HCT116 (cell line): ENCODE results near the gene BUB3. TPM values are rescaled to one million over a fixed set of nuclear protein-coding genes. Genes with fewer than 3 reads are reported as not detected.

Experiments used
- ATF3 ChIP-seq: IDR thresholded peaks from 2 replicates; pipeline ENCODE4 v1.6.1; 2012
- CEBPB ChIP-seq: IDR thresholded peaks from 2 replicates; pipeline ENCODE4 v1.6.1; 2012; ENCODE audit warnings: low read depth
- EGR1 ChIP-seq: IDR thresholded peaks from 2 replicates; pipeline ENCODE4 v1.6.1; 2012; ENCODE audit warnings: low read depth
- ELF1 ChIP-seq: IDR thresholded peaks from 2 replicates; pipeline ENCODE4 v1.6.1; 2012; ENCODE audit warnings: low read depth, borderline replicate concordance
- FOSL1 ChIP-seq: IDR thresholded peaks from 2 replicates; pipeline ENCODE4 v1.6.1; 2012; ENCODE audit warnings: low read depth
- JUND ChIP-seq: IDR thresholded peaks from 2 replicates; pipeline ENCODE4 v1.6.1; 2012
- POLR2AphosphoS5 ChIP-seq: IDR thresholded peaks from 2 replicates; pipeline ENCODE4 v1.6.1; 2011; ENCODE audit warnings: mild to moderate bottlenecking, low read depth, low read length, moderate library complexity
- REST ChIP-seq: IDR thresholded peaks from 2 replicates; pipeline ENCODE4 v1.6.1; 2012; ENCODE audit warnings: low read depth
- SIN3A ChIP-seq: IDR thresholded peaks from 2 replicates; pipeline ENCODE4 v1.6.1; 2012; ENCODE audit warnings: low read depth
- SP1 ChIP-seq: IDR thresholded peaks from 2 replicates; pipeline ENCODE4 v1.6.1; 2012; ENCODE audit warnings: low read depth
- SRF ChIP-seq: IDR thresholded peaks from 2 replicates; pipeline ENCODE4 v1.6.1; 2012; ENCODE audit warnings: low read depth
- TCF7L2 ChIP-seq: IDR thresholded peaks from 2 replicates; pipeline ENCODE4 v1.7.0; 2011; ENCODE audit warnings: borderline replicate concordance, inconsistent platforms; ENCODE audit not compliant: insufficient read depth, insufficient read length; ENCODE audit errors: extremely low read depth
- YY1 ChIP-seq: IDR thresholded peaks from 2 replicates; pipeline ENCODE4 v1.6.1; 2011; ENCODE audit warnings: low read length, low read depth, moderate library complexity, mild to moderate bottlenecking; ENCODE audit not compliant: insufficient replicate concordance; ENCODE audit errors: extremely low read depth
- ZFX ChIP-seq: fragments of 450-650 bp; IDR thresholded peaks from 2 replicates; pipeline ENCODE4 v1.6.1; 2017
- total RNA-seq: library from RNA; stranded (reverse); gene quantifications from one replicate; pipeline ENCODE4 v1.2.1, GENCODE V29; 2021; ENCODE audit not compliant: unreplicated experiment

Gene BUB3
- total RNA-seq, 1 experiment from 2014 or later = 271 TPM

- no peak for TF ChIP-seq REST
- TF ChIP-seq ZFX = no peak
- TF ChIP-seq SRF = no peak
- TF ChIP-seq JUND = no peak; the same call in 1 of the 2 replicates
- TF ChIP-seq CEBPB = peak; percentile 59; the same call in 1 of the 2 replicates
- TF ChIP-seq SIN3A = no peak
- no peak for TF ChIP-seq TCF7L2
- TF ChIP-seq SP1 = peak; percentile 15; the same call in 1 of the 2 replicates
- TF ChIP-seq ATF3 = no peak
- no peak for TF ChIP-seq ELF1
- no peak for TF ChIP-seq POLR2AphosphoS5
- peak; percentile 51; the same call in 1 of the 2 replicates for TF ChIP-seq FOSL1
- TF ChIP-seq EGR1 = no peak
- no peak for TF ChIP-seq YY1
Observed at GRCh38 chr10:123129618-123130271, 24.5 kb upstream of the BUB3 start (continued).
